Fibroblast of skin of scalp (primary cell): ENCODE measurements around the gene ZNF101.
"Not testable (repeated sequence)": the region's sequence is repeated elsewhere in the genome, so short reads cannot be mapped to it uniquely, and the experiment has no call there.

Experiments
- DNase-seq: peaks from one replicate; pipeline ENCODE4 v3.0.0-alpha.2; 2013

Gene ZNF101

GRCh38 chr19:19661675-19662251 is 6.9 kb upstream of the ZNF101 start:
- no peak for DNase-seq

GRCh38 chr19:19662344-19662743 is 6.3 kb upstream of the ZNF101 start:
- DNase-seq, result no peak

- DNase-seq, result no peak
These were observed 5.8 kb upstream of the ZNF101 start for GRCh38 chr19:19662871-19663255.

GRCh38 chr19:19663256-19664120 is 5.2 kb upstream of the ZNF101 start, which contains the start of gene ATP13A1:
Gene ATP13A1 (minus strand): TSS chr19:19663676. CDS start chr19:19663666, 10 bp downstream.
- DNase-seq, result peak; percentile 98

GRCh38 chr19:19665420-19665948 is 3.2 kb upstream of the ZNF101 start:
- not testable (repeated sequence) for DNase-seq

- DNase-seq, result peak; percentile 22
These were observed 1.5 kb downstream of the ZNF101 start for GRCh38 chr19:19670070-19670551.

- no peak for DNase-seq
These were observed 4.2 kb downstream of the ZNF101 start for GRCh38 chr19:19672816-19673215.

GRCh38 chr19:19674315-19674714 is 5.7 kb downstream of the ZNF101 start:
- DNase-seq, result no peak

- DNase-seq, result no peak
These were observed 8.9 kb downstream of the ZNF101 start for GRCh38 chr19:19677579-19677978.

- DNase-seq, result no peak
These were observed 10.8 kb downstream of the ZNF101 start for GRCh38 chr19:19679176-19680073.

GRCh38 chr19:19686119-19686518 is 17.5 kb downstream of the ZNF101 start:
- DNase-seq, result not testable (repeated sequence)

- DNase-seq, result no peak
These were observed 17.9 kb downstream of the ZNF101 start for GRCh38 chr19:19686580-19686979.

GRCh38 chr19:19687090-19687489 is 18.5 kb downstream of the ZNF101 start:
- DNase-seq, result no peak

GRCh38 chr19:19689023-19689422 is 20.4 kb downstream of the ZNF101 start:
- DNase-seq, result not testable (repeated sequence)

GRCh38 chr19:19691683-19692082 is 23.0 kb downstream of the ZNF101 start:
- no peak for DNase-seq

GRCh38 chr19:19696386-19696785 is 27.7 kb downstream of the ZNF101 start:
- DNase-seq, result no peak

- no peak for DNase-seq
These were observed 28.9 kb downstream of the ZNF101 start for GRCh38 chr19:19697589-19697988.

- not testable (repeated sequence) for DNase-seq
These were observed 31.9 kb downstream of the ZNF101 start for GRCh38 chr19:19700493-19700892.

GRCh38 chr19:19704836-19705235 is 36.2 kb downstream of the ZNF101 start:
- DNase-seq, result no peak

GRCh38 chr19:19710506-19710905 is 41.9 kb downstream of the ZNF101 start:
- no peak for DNase-seq

GRCh38 chr19:19711306-19711933 is 42.8 kb downstream of the ZNF101 start:
- DNase-seq, result no peak
